Left ventricle myocardium inferior (tissue), 1 donor: ENCODE data around the gene GMPPA. TPM values are rescaled to one million over a fixed set of nuclear protein-coding genes. Genes with fewer than 3 reads are reported as not detected.
A peak's percentile ranks its signal among the peaks of the same experiment; 100 is the strongest.

Source experiments
- DNase-seq: peaks from one replicate; pipeline ENCODE4 v3.0.0-alpha.2; 2020
- H3K27ac ChIP-seq: fragments of 200-600 bp; replicated peaks from 2 replicates; pipeline ENCODE4 v1.8.0; 2021
- H3K27me3 ChIP-seq: fragments of 200-600 bp; 2 replicates; pipeline ENCODE4 v1.8.0; 2021; ENCODE audit warnings: low read depth
- H3K36me3 ChIP-seq: fragments of 200-600 bp; 2 replicates; pipeline ENCODE4 v1.8.0; 2021
- H3K4me1 ChIP-seq: fragments of 200-600 bp; 2 replicates; pipeline ENCODE4 v1.8.0; 2021
- H3K4me3 ChIP-seq: fragments of 200-600 bp; 2 replicates; pipeline ENCODE4 v1.8.0; 2021; ENCODE audit warnings: mild to moderate bottlenecking, moderate library complexity
- H3K9me3 ChIP-seq: fragments of 200-600 bp; replicated peaks from 2 replicates; pipeline ENCODE4 v1.8.0; 2021
- intact Hi-C: fragments of 100-400 bp; cut with micrococcal nuclease; formaldehyde crosslinking; loops from one replicate; pipeline ENCODE4 v1.11.0; 2022
- total RNA-seq: library from RNA; stranded (reverse); fragmentation: NEBNext Ultra II Directional; extraction: Animal tissue kit (Norgen Biotek cat#: 25700); gene quantifications from one replicate; pipeline ENCODE4 v1.2.1, GENCODE V29; 2021
- TF ChIP-seq, protein P1 (sequence below): fragments of 200-600 bp; IDR thresholded peaks from 2 replicates; pipeline ENCODE4 v1.8.0; 2021; ENCODE audit warnings: antibody characterized with exemption, mild to moderate bottlenecking, borderline replicate concordance
- donor health status: DM: no; HTN: yes; CAD: no; lungs with severe emphysema.

Gene GMPPA
- total RNA-seq, 1 donor from 2014 or later, result 22.0 TPM

DNA sequence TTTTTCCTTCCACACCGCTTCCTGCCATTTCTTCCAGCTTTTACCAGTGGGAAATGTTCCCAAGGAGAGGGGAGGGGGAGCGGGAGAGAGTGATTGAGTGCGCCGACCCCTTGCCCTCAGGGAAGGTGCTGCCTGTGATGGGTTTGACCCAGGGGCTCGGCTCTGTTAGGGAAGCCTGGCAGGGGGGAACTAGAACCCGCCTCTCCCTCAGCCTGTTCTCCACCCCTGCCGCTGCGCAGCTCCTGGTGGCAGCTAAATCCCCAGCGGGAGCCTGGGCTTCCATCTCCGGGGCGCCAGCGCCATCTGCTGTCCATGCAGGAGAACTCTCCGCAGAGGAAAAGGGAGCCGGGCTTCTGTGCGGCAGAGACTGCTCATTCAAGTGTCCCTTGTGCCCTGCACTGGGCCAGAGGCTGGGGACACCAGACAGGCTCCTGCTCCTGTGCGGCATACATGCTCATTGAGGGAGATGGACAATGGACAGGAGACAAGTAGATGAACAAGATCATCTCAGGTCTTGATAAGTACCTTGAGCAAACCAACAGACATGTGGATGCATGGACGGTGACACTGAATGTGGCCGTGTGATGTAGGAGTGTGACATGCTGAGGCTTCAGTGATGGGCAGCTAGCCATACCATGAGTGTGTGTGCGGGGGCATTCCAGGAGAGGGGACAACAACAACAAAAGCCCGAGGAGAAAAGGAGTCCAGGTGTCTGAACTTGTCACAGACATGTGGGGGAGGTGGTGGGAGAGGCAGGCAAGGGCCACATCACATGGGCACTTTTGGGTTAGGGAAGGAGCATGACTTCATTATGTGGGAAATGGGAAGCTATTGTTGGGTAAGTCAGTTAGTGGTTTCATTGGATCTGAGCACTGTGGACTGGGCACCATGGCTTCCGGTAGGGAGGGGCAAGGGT is 31.6 kb downstream of the GMPPA start:
- H3K4me3 ChIP-seq, result peak overlapping the region; percentile 40

DNA sequence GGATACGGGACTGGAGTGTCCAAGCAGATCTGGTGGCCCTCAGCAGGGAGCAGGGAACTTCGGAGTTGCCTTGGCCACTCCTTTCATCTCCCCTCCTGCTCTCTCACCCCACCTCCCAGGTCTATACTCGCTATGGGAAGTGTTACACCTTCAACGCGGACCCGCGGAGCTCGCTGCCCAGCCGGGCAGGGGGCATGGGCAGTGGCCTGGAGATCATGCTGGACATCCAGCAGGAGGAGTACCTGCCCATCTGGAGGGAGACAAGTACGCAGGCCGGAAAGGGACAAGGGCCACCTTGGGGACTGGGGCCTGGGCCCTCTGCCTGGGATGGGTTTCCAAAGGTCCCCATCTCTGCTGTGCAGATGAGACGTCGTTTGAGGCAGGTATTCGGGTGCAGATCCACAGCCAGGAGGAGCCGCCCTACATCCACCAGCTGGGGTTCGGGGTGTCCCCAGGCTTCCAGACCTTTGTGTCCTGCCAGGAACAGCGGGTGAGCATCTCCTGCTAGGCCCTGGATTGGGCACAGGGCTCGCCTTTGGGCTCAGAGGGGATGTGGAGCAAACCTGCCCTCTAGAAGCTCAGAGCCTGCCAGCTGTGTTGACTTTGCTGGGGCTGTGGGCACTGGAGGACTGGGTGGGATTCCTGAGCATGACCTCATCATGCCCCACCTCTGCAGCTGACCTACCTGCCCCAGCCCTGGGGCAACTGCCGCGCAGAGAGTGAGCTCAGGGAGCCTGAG is 33.1 kb downstream of the GMPPA start:
- TF ChIP-seq, protein P1, sequence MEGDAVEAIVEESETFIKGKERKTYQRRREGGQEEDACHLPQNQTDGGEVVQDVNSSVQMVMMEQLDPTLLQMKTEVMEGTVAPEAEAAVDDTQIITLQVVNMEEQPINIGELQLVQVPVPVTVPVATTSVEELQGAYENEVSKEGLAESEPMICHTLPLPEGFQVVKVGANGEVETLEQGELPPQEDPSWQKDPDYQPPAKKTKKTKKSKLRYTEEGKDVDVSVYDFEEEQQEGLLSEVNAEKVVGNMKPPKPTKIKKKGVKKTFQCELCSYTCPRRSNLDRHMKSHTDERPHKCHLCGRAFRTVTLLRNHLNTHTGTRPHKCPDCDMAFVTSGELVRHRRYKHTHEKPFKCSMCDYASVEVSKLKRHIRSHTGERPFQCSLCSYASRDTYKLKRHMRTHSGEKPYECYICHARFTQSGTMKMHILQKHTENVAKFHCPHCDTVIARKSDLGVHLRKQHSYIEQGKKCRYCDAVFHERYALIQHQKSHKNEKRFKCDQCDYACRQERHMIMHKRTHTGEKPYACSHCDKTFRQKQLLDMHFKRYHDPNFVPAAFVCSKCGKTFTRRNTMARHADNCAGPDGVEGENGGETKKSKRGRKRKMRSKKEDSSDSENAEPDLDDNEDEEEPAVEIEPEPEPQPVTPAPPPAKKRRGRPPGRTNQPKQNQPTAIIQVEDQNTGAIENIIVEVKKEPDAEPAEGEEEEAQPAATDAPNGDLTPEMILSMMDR, result no peak
- Histone ChIP-seq H3K4me1 (peaks cover 12% of the 10 kb centered on the region), H3K27me3 (peaks cover 61% of the 10 kb centered on the region), H3K4me3 (no peak overlapping the region), H3K9me3 (no peaks in the 10 kb centered on the region), H3K36me3 (no peaks in the 10 kb centered on the region), H3K27ac (no peak overlapping the region)
- intact Hi-C loops, result loop anchor here (5.0 kb wide), 1 partner anchor 130 kb away; no protein-coding TSS in a partner anchor
- no peak for DNase-seq

More for the DNA sequence above, 31.6 kb downstream of the GMPPA start:
- Histone ChIP-seq H3K36me3 (no peaks in the 10 kb centered on the region), H3K27me3 (peaks cover 72% of the 10 kb centered on the region), H3K9me3 (no peaks in the 10 kb centered on the region), H3K27ac (no peak overlapping the region), H3K4me1 (peaks cover 26% of the 10 kb centered on the region)
- TF ChIP-seq, protein P1, result peak; percentile 97
- peak; percentile 79 for DNase-seq
- intact Hi-C loops, result loop anchor here (5.0 kb wide), 1 partner anchor 128 kb away; no protein-coding TSS in a partner anchor

DNA sequence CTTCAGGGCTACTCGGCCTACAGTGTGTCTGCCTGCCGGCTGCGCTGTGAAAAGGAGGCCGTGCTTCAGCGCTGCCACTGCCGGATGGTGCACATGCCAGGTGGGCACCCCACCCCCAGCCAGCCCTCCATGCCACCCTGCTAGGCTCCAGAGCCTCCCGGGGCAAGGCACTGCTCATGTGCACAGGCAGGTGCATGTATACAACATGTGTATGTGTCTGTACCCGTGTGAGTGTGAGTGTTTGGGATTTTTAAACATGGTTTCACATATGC is 33.6 kb downstream of the GMPPA start:
- Histone ChIP-seq H3K4me1 (peaks cover 7% of the 10 kb centered on the region), H3K27me3 (peaks cover 61% of the 10 kb centered on the region), H3K9me3 (no peaks in the 10 kb centered on the region), H3K27ac (no peak overlapping the region), H3K36me3 (no peaks in the 10 kb centered on the region), H3K4me3 (no peak overlapping the region)
- DNase-seq, result no peak
- TF ChIP-seq, protein P1, result no peak
- intact Hi-C loops, result loop anchor here (5.0 kb wide), 1 partner anchor 130 kb away; no protein-coding TSS in a partner anchor

DNA sequence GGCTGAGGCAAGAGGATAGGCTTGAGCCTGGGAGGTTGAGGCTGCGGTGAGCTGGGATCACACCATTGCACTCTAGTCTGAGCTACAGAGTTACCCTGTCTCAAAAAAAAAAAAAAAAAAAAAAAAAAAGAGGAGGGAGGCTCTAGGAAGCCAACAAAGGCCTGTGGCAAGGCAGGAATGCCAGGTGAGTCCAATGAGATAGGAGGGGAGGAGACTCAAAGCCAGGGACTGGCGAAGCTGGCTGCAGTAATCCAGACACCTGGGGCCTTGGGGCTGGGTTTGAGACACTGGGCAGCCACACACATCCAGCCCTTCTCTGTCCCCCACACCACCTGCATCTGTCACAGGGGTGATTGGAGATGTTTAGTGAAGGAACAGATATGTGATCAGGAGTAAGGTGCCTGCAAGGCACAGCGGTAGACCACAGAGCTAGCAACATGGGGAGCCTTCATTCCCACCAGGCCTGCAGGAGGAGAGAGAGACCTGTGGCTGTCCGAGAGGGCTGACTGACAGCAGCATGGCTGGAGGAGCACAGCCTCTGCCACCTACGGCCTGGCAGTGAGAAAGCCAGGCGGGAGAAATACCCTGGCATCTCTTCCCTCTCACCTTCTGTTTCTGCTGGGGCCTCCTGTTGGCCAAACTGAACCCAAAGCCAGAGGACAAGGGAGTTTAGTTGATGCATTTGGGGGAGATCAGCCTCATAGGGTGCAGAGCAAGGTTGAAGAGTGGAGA is 35.4 kb downstream of the GMPPA start:
- TF ChIP-seq, protein P1, result no peak
- no peaks in the 10 kb centered on the region for H3K9me3 ChIP-seq
- H3K4me3 ChIP-seq, result no peak overlapping the region
- DNase-seq, result no peak
- H3K27me3 ChIP-seq, result peaks cover 53% of the 10 kb centered on the region
- intact Hi-C loops, result loop anchor here (5.0 kb wide), 1 partner anchor 132 kb away; no protein-coding TSS in a partner anchor
- no peak overlapping the region for H3K27ac ChIP-seq
- H3K4me1 ChIP-seq, result peaks cover 23% of the 10 kb centered on the region
- peaks cover 5% of the 10 kb centered on the region for H3K36me3 ChIP-seq

DNA sequence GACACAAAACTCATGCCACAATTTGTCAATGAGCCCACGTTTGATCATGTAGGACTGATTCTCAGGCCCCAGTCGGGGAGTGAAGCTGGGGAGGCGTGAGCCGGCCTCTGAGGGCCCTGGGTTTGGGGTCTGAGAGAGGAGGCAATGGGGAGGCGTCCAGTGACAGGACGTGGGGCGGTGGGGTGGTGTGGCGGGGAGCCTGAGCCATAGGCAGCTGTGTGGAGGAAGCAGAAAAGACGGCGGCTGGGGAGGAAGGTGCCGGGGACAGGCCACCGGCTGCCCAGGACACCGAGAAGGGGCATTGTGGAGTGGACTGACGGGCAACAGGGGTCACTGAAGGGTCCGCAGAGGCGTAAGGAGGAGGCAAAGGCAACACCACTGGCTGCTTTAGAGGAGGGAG is 37.7 kb downstream of the GMPPA start:
- Histone ChIP-seq H3K27me3 (peaks cover 52% of the 10 kb centered on the region), H3K27ac (no peak overlapping the region), H3K4me3 (no peak overlapping the region), H3K9me3 (no peaks in the 10 kb centered on the region), H3K4me1 (peaks cover 22% of the 10 kb centered on the region), H3K36me3 (peaks cover 29% of the 10 kb centered on the region)
- TF ChIP-seq, protein P1, result no peak
- no peak for DNase-seq
- intact Hi-C loops, result no loop called here
